Measurements from ENCODE around the gene SLC43A2. TPM values are rescaled to one million over a fixed set of nuclear protein-coding genes. Genes with fewer than 3 reads are reported as not detected.
"Not testable (repeated sequence)": the region's sequence is repeated elsewhere in the genome, so short reads cannot be mapped to it uniquely, and the experiment has no call there.

Gene SLC43A2
- total and polyA plus RNA-seq, 3 donors from 2014 or later: 11.7 to 15.7 (median 12.4) TPM

- Histone ChIP-seq H3K36me3 (ENCODE audit: low read depth, missing control alignments) (peaks cover 14% of the 10 kb centered on the region), H3K9me3 (no peaks in the 10 kb centered on the region), H3K27me3 (no peaks in the 10 kb centered on the region), H3K4me1 (no peaks in the 10 kb centered on the region), H3K4me3 (no peak overlapping the region), H3K27ac (no peak overlapping the region)
- intact Hi-C loops (cut with DNase I; ENCODE audit: low total_unique reads): no loop called here
- WGBS, 2 donors: 86 to 92% methylated on average over 9 of the region's 9 CpGs
- DNase-seq: no peak
- no peak for TF ChIP-seq POLR2A (IDR thresholded peaks at IDR 0.05)
- no peak for TF ChIP-seq CTCF (IDR thresholded peaks at IDR 0.05)
These were observed 29.5 kb upstream of the SLC43A2 start for GRCh38 chr17:1658100-1658499.

DNA sequence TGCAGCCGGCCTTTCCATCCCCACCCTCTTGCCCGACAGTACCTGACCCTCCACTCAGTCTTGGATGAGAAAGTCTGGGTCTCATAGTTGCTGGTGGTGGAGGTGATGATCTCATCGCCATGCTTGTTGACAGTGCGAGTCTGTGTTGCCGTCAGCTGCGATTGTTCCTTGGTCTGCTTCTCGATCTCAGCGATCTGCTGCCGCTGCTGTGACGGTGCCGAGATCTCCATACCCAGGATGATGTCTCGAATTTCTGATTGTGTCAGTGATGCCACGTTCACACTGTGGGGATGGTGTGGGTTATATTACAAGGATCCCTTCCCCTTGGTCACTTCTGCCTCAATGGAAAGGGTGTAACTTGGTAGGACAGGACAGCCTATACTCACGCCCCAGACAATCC is 25.1 kb upstream of the SLC43A2 start:
- H3K9me3 ChIP-seq: no peaks in the 10 kb centered on the region
- H3K36me3 ChIP-seq (ENCODE audit: low read depth, missing control alignments): peaks cover 8% of the 10 kb centered on the region
- H3K4me1 ChIP-seq: peaks cover 11% of the 10 kb centered on the region
- TF ChIP-seq POLR2A (IDR thresholded peaks at IDR 0.05): no peak
- TF ChIP-seq CTCF (IDR thresholded peaks at IDR 0.05): no peak
- intact Hi-C loops (cut with DNase I; ENCODE audit: low total_unique reads): no loop called here
- H3K27me3 ChIP-seq: no peaks in the 10 kb centered on the region
- no peak overlapping the region for H3K4me3 ChIP-seq
- H3K27ac ChIP-seq: no peak overlapping the region
- DNase-seq: no peak
- WGBS, 2 donors: 93 to 96% methylated on average over 13 to 14 of the region's 14 CpGs

DNA sequence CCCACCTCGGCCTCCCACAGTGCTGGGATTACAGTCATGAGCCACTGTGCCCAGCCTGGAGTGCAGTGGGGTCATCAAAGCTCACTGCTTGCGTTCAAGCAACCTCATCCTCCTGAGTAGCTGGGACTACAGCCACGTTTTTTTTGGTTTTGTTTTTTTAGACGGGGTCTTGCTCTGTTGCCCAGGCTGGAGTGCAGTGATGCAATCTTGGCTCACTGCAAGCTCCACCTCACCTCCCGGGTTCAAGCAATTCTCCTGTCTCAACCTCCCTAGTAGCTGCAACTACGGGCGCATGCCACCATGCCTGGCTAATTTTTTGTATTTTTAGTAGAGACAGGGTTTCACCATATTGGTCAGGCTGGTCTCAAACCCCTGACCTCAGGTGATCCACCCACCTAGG is 24.2 kb upstream of the SLC43A2 start:
- H3K36me3 ChIP-seq (ENCODE audit: low read depth, missing control alignments); H3K4me3 ChIP-seq; H3K27ac ChIP-seq; intact Hi-C loops (cut with DNase I; ENCODE audit: low total_unique reads); DNase-seq; H3K27me3 ChIP-seq; H3K9me3 ChIP-seq: not testable (repeated sequence)
- 84 to 90% methylated on average over 7 of the region's 7 CpGs for WGBS, 2 donors
- peaks cover 18% of the 10 kb centered on the region for H3K4me1 ChIP-seq

DNA sequence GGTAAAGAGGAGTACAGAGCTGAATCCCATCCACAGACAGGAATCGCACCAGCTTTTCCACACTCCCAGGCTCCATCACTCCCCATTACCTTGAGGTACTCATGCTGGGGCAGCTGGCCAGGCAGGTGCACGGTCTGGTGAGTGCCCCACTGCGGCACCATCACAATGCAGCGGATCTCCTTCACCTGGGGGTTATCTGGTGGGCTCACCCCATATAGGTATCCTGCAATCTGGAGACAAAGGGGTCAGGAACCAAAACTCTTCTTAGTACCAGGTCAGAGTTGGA is 22.9 kb upstream of the SLC43A2 start:
- Histone ChIP-seq H3K27ac (no peak overlapping the region), H3K4me3 (no peak overlapping the region), H3K36me3 (ENCODE audit: low read depth, missing control alignments) (peaks cover 4% of the 10 kb centered on the region), H3K27me3 (no peaks in the 10 kb centered on the region), H3K4me1 (peaks cover 20% of the 10 kb centered on the region), H3K9me3 (no peaks in the 10 kb centered on the region)
- TF ChIP-seq CTCF (IDR thresholded peaks at IDR 0.05) (no peak), POLR2A (IDR thresholded peaks at IDR 0.05) (no peak)
- DNase-seq: no peak
- intact Hi-C loops (cut with DNase I; ENCODE audit: low total_unique reads): no loop called here
- WGBS, 2 donors: 88 to 100% methylated on average over 1 to 4 of the region's 4 CpGs

- H3K4me3 ChIP-seq: no peak overlapping the region
- peak overlapping the region; percentile 78 to 94 for H3K27ac ChIP-seq
- WGBS, 2 donors: 66 to 71% methylated on average over 18 to 22 of the region's 22 CpGs
- peaks cover 4% of the 10 kb centered on the region for H3K36me3 ChIP-seq (ENCODE audit: low read depth, missing control alignments)
- peaks cover 20% of the 10 kb centered on the region for H3K4me1 ChIP-seq
- intact Hi-C loops (cut with DNase I; ENCODE audit: low total_unique reads): no loop called here
- no peak for DNase-seq
- no peaks in the 10 kb centered on the region for H3K9me3 ChIP-seq
- H3K27me3 ChIP-seq: no peaks in the 10 kb centered on the region
- TF ChIP-seq POLR2A (IDR thresholded peaks at IDR 0.05) (no peak), CTCF (IDR thresholded peaks at IDR 0.05) (no peak)
These were observed 22.3 kb upstream of the SLC43A2 start for GRCh38 chr17:1650731-1651558.
